ENCODE results near the gene TMEM143.

Gene TMEM143

DNA sequence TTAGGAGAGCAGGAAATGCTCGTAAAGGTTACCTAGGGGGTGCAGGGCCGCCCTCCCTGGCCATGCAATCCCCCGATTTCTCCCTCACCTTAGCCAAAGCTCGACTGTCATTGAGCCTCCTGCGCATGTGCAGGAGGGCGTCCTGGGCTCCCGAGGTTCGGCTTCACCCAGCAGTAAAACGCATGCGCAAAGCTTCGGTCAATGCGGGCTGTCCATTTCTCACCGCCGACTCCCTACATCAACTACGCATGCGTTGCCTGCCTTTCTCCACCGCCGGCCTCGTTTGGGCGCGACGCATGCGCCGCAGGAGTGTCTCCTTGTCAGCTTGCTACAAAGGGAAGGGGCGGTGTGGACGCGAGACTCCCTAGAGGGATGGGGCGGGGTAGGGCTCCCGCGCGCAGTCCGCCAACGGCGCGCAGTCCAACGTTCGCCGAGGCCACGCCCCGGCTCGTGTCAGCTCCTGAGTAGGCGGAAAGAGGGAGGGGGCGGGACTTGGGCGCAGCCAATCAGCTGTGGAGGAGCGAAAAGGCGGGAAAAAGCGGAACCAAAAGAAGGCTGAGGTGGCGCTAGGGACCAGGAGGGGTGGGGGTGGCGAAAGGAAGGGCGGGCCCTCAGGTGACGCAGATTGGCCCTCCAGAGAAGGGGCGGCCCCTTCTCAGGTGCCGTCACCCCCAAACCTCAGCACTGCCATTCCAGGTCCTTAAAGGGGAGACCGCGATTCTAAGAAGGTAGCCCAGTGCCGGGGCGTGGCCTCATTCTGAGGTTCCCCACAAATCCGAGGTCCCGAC lies at the start of gene TMEM143, which contains the start of gene SYNGR4:
Gene TMEM143 (minus strand): TSS at position 131 of the 788 bp plus-strand sequence. CDS start 20 bp downstream, at position 111.
Gene SYNGR4 (plus strand): TSS at position 558 of the 788 bp plus-strand sequence. CDS start 1,476 bp downstream, outside the sequence.
- peak; percentile 97 for DNase-seq (ENCODE audit: extremely low read depth, low read depth)
- H3K4me3 ChIP-seq (replicated peaks; ENCODE audit: low read depth, low read length) = peak within 1 kb of the TSS; percentile 79
- TF ChIP-seq CTCF (IDR thresholded peaks at IDR 0.05; ENCODE audit: low read depth, low read length, missing control alignments) = no peak

DNA sequence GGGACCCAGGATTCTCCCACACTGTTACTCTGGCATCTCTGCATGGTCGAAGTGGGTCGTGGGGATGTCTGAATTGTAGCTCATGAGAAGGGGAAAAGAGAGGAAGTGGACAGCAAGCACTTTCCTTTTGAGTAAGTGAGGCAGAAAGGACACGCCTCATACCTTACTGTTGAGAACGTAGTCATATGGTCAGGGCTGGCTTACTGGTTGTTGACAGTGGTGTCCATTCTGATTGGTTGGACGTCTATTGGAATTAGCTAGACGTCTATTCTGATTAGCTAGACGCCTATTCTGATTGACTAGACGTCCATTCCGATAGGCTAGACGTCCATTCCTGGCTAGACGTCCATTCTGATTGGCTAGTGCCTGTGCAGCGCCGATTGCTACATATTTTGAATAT lies 42.1 kb upstream of the TMEM143 start:
- no peak for DNase-seq (ENCODE audit: extremely low read depth, low read depth)
- no peak for TF ChIP-seq CTCF (IDR thresholded peaks at IDR 0.05; ENCODE audit: low read depth, low read length, missing control alignments)
- no peak overlapping the region for H3K4me3 ChIP-seq (replicated peaks; ENCODE audit: low read depth, low read length)

DNA sequence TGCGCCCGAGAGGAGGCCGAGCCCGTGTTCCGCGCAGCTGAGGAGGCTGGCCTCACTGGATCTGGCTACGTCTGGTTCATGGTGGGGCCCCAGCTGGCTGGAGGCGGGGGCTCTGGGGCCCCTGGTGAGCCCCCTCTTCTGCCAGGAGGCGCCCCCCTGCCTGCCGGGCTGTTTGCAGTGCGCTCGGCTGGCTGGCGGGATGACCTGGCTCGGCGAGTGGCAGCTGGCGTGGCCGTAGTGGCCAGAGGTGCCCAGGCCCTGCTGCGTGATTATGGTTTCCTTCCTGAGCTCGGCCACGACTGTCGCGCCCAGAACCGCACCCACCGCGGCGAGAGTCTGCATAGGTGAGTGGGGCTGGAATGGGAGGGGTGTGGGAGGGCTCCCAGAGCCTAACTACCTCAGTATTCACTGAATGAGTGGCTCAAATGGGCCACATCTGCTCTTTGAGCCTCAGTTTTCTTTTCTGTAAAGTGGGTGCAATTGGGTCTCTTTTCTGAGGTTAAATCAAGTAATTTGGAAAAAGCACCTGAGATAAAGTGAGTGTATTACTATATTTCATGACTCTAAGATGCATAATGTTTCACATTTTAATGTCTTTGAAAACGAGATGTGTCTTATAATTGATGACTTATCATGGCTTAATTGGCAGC lies 41.4 kb upstream of the TMEM143 start:
- H3K4me3 ChIP-seq (replicated peaks; ENCODE audit: low read depth, low read length) = no peak overlapping the region
- no peak for TF ChIP-seq CTCF (IDR thresholded peaks at IDR 0.05; ENCODE audit: low read depth, low read length, missing control alignments)
- no peak for DNase-seq (ENCODE audit: extremely low read depth, low read depth)

- no peak overlapping the region for H3K4me3 ChIP-seq (replicated peaks; ENCODE audit: low read depth, low read length)
- no peak for TF ChIP-seq CTCF (IDR thresholded peaks at IDR 0.05; ENCODE audit: low read depth, low read length, missing control alignments)
- no peak for DNase-seq (ENCODE audit: extremely low read depth, low read depth)
Measured at GRCh38 chr19:48403606-48404005, 39.9 kb upstream of the TMEM143 start.

DNA sequence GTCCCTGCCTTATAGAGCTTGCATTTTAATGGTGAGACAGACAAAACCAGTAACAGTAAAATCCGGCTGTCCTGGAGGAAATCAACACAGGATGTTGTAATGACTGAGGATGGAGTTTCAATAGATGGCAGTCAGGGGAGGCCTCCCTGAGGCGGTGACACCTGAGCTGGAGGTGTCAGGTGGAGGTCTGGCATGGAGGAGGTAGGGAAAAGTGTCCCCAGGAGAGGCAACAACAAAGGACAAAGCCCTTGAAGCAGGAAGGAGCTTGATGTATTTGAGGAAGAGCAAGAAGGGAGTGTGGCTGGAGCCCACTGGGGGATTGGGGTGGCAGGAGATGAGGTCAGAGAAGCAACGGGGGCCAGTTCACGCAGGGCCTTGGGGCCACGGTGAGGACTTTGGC lies 37.5 kb upstream of the TMEM143 start:
- no peak for DNase-seq (ENCODE audit: extremely low read depth, low read depth)

More for the DNA sequence above, 37.5 kb upstream of the TMEM143 start:
- TF ChIP-seq CTCF (IDR thresholded peaks at IDR 0.05; ENCODE audit: low read depth, low read length, missing control alignments) = no peak
- no peak overlapping the region for H3K4me3 ChIP-seq (replicated peaks; ENCODE audit: low read depth, low read length)

Data from HFF-Myc (cell line).